ENCODE measurements around the gene STK35.

- TF ChIP-seq CTCF (IDR thresholded peaks at IDR 0.05) (no peak), POLR2A (IDR thresholded peaks at IDR 0.05) (no peak)
These were observed 54.6 kb downstream of the STK35 start for GRCh38 chr20:2156224-2156623.

Measured in uterus (tissue), 2 donors.